K562 (cell line): Measurements from ENCODE around the gene ASPDH. TPM values are rescaled to one million over a fixed set of nuclear protein-coding genes. Genes with fewer than 3 reads are reported as not detected.
A peak's percentile ranks its signal among the peaks of the same experiment; 100 is the strongest.

Experiments
- ARID2 ChIP-seq: fragments of 450-650 bp; IDR thresholded peaks from 2 replicates; pipeline ENCODE4 v1.6.1; 2017; ENCODE audit warnings: antibody characterized with exemption, mild to moderate bottlenecking
- CBFA2T3 ChIP-seq: fragments of 450-650 bp; IDR thresholded peaks from 2 replicates; pipeline ENCODE4 v1.6.1; 2017
- ELF1 ChIP-seq: fragments of 200-800 bp; sonication (Bioruptor generic); IDR thresholded peaks from 2 replicates; pipeline ENCODE4 v1.6.1; 2016; ENCODE audit warnings: missing genetic modification characterization, missing compliant biosample characterization
- ETS1 ChIP-seq: conservative IDR thresholded peaks from 2 replicates; pipeline ENCODE4 v1.6.1; 2011; ENCODE audit warnings: low read depth, mild to moderate bottlenecking, low read length; ENCODE audit not compliant: control insufficient read depth
- HDAC8 ChIP-seq: fragments of 450-650 bp; IDR thresholded peaks from 2 replicates; pipeline ENCODE4 v1.6.1; 2016; ENCODE audit warnings: mild to moderate bottlenecking, missing genetic modification characterization, moderate library complexity, missing compliant biosample characterization
- HMGN3 ChIP-seq: IDR thresholded peaks from 2 replicates; pipeline ENCODE4 v1.6.1; 2011; ENCODE audit warnings: borderline replicate concordance, low read depth, mild to moderate bottlenecking, mixed read lengths, low read length; ENCODE audit not compliant: insufficient read length; ENCODE audit errors: extremely low read depth
- HOXB6 ChIP-seq: fragments of 250-450 bp; sonication (Bioruptor Pico); IDR thresholded peaks from 2 replicates; pipeline ENCODE4 v1.5.1; 2022; ENCODE audit warnings: mild to moderate bottlenecking, borderline replicate concordance
- MIER1 ChIP-seq: fragments of 450-650 bp; IDR thresholded peaks from 2 replicates; pipeline ENCODE4 v1.6.1; 2016; ENCODE audit warnings: antibody characterized with exemption, mild to moderate bottlenecking, low read depth
- NCOA6 ChIP-seq: fragments of 450-650 bp; IDR thresholded peaks from 2 replicates; pipeline ENCODE4 v1.6.1; 2017; ENCODE audit warnings: mild to moderate bottlenecking
- NONO ChIP-seq, 2 experiments: fragments of 200-400 bp in 1 of 2; fragments of 450-650 bp in 1 of 2; formaldehyde crosslinking in 1 of 2; IDR thresholded peaks; 2 replicates each; pipeline ENCODE4 v1.6.1; 2017; ENCODE audit warnings: low read depth in 2 of 2, mild to moderate bottlenecking in 2 of 2, moderate library complexity in 2 of 2, low read length in 1 of 2
- PATZ1 ChIP-seq: fragments of 250-450 bp; sonication (Bioruptor Pico); IDR thresholded peaks from 2 replicates; pipeline ENCODE4 v1.5.0; 2020; ENCODE audit warnings: mild to moderate bottlenecking, borderline replicate concordance
- PRMT5 ChIP-seq: sonication (generic); formaldehyde crosslinking; IDR thresholded peaks from 2 replicates; pipeline ENCODE4 v1.5.0; 2020; ENCODE audit warnings: missing genetic modification reagents
- SAFB ChIP-seq: fragments of 200-400 bp; formaldehyde crosslinking; IDR thresholded peaks from 2 replicates; pipeline ENCODE4 v1.6.1; 2017; ENCODE audit warnings: low read depth, low read length, borderline replicate concordance
- SUPT5H ChIP-seq: fragments of 450-650 bp; IDR thresholded peaks from 2 replicates; pipeline ENCODE4 v1.6.1; 2016
- ZFP30 ChIP-seq: fragments of 250-450 bp; sonication (Bioruptor Pico); IDR thresholded peaks from 2 replicates; pipeline ENCODE4 v1.8.0; 2022; ENCODE audit warnings: moderate library complexity, mild to moderate bottlenecking, inconsistent platforms, borderline replicate concordance
- ZKSCAN8 ChIP-seq: fragments of 200-800 bp; sonication (Bioruptor generic); IDR thresholded peaks from 2 replicates; pipeline ENCODE4 v1.6.1; 2016; ENCODE audit warnings: missing genetic modification characterization, missing compliant biosample characterization
- ZNF224 ChIP-seq: sonication (generic); formaldehyde crosslinking; IDR thresholded peaks from 2 replicates; pipeline ENCODE4 v1.8.0; 2022; ENCODE audit warnings: mild to moderate bottlenecking, missing genetic modification reagents
- ZNF551 ChIP-seq: fragments of 250-450 bp; sonication (Bioruptor Pico); IDR thresholded peaks from 2 replicates; pipeline ENCODE4 v1.5.0; 2021; ENCODE audit warnings: mild to moderate bottlenecking, moderate library complexity
- polyA plus RNA-seq, 8 experiments: library from polyadenylated mRNA; depleted of rRNA in 4 of 8; stranded (reverse) in 5 of 8; unstranded in 3 of 8; fragments of >200 nt; fragmentation: Nextera tagmentation in 2 of 8; fragmentation: Illumina TruSeq in 1 of 8; extraction: Ambion mirVana in 2 of 8; extraction: Trizol in 1 of 8; gene quantifications; 2 replicates each; pipeline versions ENCODE4 v1.2.1 to v1.2.3, GENCODE V29; 2011 to 2014; ENCODE audit warnings: inconsistent platforms in 1 of 8, missing spikeins in 1 of 8
- total RNA-seq, 7 experiments: library from RNA; depleted of rRNA in 6 of 7; stranded (reverse); fragments of >200 nt in 6 of 7; fragmentation: Illumina TruSeq in 2 of 7; extraction: Trizol in 2 of 7; gene quantifications; 2 replicates each; pipeline versions ENCODE4 v1.2.1 to v1.2.3, GENCODE V29; 2011 to 2021; ENCODE audit warnings: low replicate concordance in 1 of 7
- TF ChIP-seq, protein P1 (sequence below): fragments of 450-650 bp; formaldehyde crosslinking; IDR thresholded peaks from 2 replicates; pipeline ENCODE4 v1.4.0; 2022; ENCODE audit warnings: missing genetic modification characterization
- TF ChIP-seq, protein P2 (sequence below): IDR thresholded peaks from 2 replicates; pipeline ENCODE4 v1.6.1; 2011; ENCODE audit not compliant: insufficient read length; ENCODE audit errors: extremely low read depth
- TF ChIP-seq, protein P3 (sequence below): fragments of 250-450 bp; sonication (Bioruptor Pico); IDR thresholded peaks from 2 replicates; pipeline ENCODE4 v1.4.0; 2020; ENCODE audit warnings: mild to moderate bottlenecking, moderate library complexity, borderline replicate concordance

The ASPDH gene
- total and polyA plus RNA-seq, 9 of the 15 experiments (the other 6 are each of a cell fraction or from before 2014, with no cell fraction given): not detected

DNA sequence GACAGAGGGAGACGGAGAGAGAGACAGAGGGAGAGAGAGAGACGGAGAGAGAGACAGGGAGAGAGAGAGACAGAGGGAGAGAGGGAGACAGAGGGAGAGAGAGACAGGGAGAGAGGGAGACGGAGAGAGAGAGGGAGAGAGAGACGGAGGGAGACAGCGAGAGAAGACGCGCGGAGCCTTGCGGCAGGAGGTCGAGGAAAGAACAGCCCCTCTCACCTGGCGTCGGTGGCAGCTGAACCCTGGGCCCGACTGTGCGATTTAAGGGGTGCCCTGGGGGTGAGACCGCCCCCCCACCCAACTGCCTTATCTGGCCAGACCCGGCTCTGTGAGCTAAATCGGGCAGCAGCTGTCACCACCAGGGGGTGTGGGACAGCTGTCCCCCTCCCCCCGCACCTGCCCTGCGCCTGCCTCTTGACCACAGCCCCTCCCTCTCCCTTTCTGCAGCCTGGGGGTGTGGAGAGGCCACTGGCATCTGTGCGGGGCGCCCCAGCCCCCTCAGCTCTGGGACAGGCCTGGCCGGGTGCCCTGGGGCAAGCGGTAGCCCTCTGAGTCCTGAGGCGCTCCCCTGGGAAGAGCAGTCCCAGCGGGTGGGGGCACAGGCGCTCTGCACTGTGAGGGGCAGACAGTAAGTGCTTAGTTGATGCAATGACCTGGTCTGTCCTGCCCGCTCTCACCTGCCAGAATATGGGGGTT lies 13.5 kb downstream of the ASPDH start (continued):
- no peak for TF ChIP-seq ZNF551 (CRISPR knock-in tag)
- TF ChIP-seq NONO (IDR thresholded peaks at IDR 0.05; ENCODE audit: low read depth in 2 of 2, low read length in 1 of 2): no peak
- no peak for TF ChIP-seq ZNF224 (CRISPR knock-in tag)
- no peak for TF ChIP-seq ZFP30
- TF ChIP-seq, protein P1, sequence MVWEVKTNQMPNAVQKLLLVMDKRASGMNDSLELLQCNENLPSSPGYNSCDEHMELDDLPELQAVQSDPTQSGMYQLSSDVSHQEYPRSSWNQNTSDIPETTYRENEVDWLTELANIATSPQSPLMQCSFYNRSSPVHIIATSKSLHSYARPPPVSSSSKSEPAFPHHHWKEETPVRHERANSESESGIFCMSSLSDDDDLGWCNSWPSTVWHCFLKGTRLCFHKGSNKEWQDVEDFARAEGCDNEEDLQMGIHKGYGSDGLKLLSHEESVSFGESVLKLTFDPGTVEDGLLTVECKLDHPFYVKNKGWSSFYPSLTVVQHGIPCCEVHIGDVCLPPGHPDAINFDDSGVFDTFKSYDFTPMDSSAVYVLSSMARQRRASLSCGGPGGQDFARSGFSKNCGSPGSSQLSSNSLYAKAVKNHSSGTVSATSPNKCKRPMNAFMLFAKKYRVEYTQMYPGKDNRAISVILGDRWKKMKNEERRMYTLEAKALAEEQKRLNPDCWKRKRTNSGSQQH: no peak
- no peak for TF ChIP-seq MIER1
- no peak for TF ChIP-seq ARID2
- TF ChIP-seq NCOA6: no peak
- TF ChIP-seq, protein P2, sequence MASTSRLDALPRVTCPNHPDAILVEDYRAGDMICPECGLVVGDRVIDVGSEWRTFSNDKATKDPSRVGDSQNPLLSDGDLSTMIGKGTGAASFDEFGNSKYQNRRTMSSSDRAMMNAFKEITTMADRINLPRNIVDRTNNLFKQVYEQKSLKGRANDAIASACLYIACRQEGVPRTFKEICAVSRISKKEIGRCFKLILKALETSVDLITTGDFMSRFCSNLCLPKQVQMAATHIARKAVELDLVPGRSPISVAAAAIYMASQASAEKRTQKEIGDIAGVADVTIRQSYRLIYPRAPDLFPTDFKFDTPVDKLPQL: no peak
- TF ChIP-seq HOXB6: no peak
- TF ChIP-seq, protein P3, sequence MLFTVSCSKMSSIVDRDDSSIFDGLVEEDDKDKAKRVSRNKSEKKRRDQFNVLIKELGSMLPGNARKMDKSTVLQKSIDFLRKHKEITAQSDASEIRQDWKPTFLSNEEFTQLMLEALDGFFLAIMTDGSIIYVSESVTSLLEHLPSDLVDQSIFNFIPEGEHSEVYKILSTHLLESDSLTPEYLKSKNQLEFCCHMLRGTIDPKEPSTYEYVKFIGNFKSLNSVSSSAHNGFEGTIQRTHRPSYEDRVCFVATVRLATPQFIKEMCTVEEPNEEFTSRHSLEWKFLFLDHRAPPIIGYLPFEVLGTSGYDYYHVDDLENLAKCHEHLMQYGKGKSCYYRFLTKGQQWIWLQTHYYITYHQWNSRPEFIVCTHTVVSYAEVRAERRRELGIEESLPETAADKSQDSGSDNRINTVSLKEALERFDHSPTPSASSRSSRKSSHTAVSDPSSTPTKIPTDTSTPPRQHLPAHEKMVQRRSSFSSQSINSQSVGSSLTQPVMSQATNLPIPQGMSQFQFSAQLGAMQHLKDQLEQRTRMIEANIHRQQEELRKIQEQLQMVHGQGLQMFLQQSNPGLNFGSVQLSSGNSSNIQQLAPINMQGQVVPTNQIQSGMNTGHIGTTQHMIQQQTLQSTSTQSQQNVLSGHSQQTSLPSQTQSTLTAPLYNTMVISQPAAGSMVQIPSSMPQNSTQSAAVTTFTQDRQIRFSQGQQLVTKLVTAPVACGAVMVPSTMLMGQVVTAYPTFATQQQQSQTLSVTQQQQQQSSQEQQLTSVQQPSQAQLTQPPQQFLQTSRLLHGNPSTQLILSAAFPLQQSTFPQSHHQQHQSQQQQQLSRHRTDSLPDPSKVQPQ: no peak
- no peak for TF ChIP-seq ZKSCAN8 (CRISPR knock-in tag)
- peak; percentile 63 for TF ChIP-seq ETS1
- peak; percentile 56 for TF ChIP-seq HMGN3
- peak; percentile 91 for TF ChIP-seq CBFA2T3
- no peak for TF ChIP-seq SAFB
- no peak for TF ChIP-seq PRMT5 (CRISPR knock-in tag)
- TF ChIP-seq ELF1 (tag): no peak
- TF ChIP-seq SUPT5H: no peak
- TF ChIP-seq HDAC8 (tag): no peak
- no peak for TF ChIP-seq PATZ1 (CRISPR knock-in tag)
